NCI-H2227 (cell line): ENCODE measurements around the gene PTPRN2.
A peak's percentile ranks its signal among the peaks of the same experiment; 100 is the strongest.

Source experiments
- DNase-seq: peaks from one replicate; lab custom pipeline; 2025; ENCODE audit not compliant: unreplicated experiment; lab: John Stamatoyannopoulos, UW

Gene PTPRN2

DNA sequence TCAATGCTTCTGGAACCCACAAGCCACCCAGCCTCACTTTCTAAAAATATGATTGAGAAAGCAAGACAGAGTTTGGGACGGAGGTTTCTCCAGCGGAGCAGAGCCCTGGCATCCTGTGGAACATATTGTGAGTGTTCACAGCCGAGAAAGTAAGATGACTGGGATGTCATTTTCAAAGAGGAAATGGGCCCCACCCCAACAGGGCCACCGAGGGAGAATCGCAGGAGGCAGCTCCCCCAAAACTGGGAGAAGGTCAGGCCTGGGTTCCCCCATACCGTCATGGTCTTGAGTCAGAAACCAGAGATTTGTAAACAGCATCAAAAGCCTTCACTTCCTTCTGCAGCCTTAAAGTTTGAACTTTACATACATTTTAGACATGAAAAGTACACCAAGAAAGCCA is 560.0 kb downstream of the PTPRN2 start:
- DNase-seq, result no peak

GRCh38 chr7:158026636-158027265 is 560.9 kb downstream of the PTPRN2 start:
- DNase-seq, result no peak

GRCh38 chr7:158025686-158026600 is 561.7 kb downstream of the PTPRN2 start:
- no peak for DNase-seq

GRCh38 chr7:158024881-158025280 is 562.7 kb downstream of the PTPRN2 start:
- DNase-seq, result no peak

DNA sequence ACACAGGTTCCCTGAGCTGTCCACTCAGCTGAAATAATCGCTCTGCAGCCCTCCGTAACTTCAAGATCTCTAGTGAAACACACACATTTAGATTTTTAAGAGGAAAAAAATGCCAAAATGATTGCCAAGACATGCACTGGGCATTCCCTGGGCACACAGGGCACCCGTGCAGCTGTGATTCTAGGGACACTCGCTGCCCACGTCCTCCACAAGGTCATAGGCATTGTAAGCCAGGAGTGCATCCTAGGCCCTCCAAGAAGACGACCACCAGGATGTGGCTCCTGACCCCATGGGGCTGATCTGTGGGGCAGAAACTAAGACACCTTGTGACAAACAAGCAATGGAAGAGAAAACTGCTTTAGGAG is 563.3 kb downstream of the PTPRN2 start:
- DNase-seq, result no peak

DNA sequence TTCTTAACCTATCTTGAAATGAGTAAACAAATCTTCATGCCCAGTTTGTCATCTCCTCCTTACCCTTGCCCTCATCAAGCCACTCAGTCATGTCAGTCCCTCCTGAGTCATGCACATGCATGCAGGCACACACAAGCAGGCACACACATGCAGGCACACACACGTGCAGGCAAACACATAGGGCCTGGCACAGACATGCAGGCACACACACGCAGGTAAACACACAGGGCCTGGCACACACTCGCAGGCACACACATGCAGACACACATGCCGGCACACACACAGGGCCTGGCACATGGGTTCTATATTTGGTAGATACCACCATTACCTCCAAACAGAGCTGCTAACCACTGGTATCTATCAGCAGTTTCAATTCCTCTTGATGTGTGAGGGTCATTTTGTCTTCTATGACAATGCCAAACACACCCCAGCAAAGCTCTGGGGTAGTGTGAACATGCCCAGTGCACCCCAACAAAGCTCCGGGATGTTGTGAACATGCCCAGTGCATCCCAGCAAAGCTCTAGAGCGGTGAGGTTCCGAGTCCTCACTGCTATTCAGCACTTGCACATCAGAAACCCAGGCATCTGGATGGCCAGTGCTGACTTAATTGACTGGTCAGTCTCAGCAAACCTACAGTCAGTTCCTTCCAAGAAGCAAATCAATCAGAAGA is 563.8 kb downstream of the PTPRN2 start:
- DNase-seq, result no peak

DNA sequence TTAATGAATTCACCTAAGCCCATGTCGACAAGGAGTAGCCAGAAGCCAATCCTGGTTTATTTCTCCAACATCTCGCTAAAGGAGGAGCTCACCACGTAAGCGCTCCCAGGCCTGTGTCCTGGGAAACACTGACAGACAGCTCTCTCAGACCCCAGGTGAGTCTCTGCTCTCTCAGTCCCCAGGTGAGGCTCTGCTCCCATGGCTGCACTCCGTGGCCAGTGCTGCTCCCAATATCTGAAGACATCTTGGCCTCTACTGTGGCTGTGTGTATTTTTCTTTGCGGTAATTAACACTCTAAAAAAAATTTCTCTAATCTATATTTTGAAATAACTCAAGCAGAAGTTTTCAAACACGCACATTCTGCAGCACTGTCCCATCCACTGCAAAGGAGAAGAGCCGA is 564.5 kb downstream of the PTPRN2 start:
- no peak for DNase-seq

- no peak for DNase-seq
These were observed 565.0 kb downstream of the PTPRN2 start for GRCh38 chr7:158022601-158023000.

DNA sequence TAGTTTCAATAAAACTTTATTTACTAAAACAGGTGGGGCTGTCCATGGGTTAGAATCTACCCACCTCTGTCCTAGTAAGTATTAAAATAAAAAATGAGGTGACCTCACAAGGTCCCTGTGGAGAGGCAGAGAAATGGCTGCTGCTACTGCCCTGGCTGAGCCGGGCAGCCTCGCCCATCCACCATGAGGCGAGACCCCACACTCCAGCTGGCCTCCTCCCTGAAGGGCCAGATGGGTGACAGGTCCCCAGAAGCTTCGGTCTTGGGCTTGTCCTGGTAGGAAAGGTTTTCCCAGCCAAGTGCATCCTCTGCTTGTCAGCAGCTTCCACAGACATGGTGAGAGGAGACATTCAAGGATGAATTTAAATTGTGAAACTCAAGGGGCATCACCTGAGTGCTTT is 565.8 kb downstream of the PTPRN2 start:
- DNase-seq, result no peak

GRCh38 chr7:158020706-158021095 is 566.9 kb downstream of the PTPRN2 start:
- no peak for DNase-seq

- DNase-seq, result no peak
These were observed 567.6 kb downstream of the PTPRN2 start for GRCh38 chr7:158019726-158020705.

GRCh38 chr7:158018971-158019645 is 568.5 kb downstream of the PTPRN2 start:
- DNase-seq, result no peak

GRCh38 chr7:158018098-158018762 is 569.4 kb downstream of the PTPRN2 start:
- peak; percentile 19 for DNase-seq

DNA sequence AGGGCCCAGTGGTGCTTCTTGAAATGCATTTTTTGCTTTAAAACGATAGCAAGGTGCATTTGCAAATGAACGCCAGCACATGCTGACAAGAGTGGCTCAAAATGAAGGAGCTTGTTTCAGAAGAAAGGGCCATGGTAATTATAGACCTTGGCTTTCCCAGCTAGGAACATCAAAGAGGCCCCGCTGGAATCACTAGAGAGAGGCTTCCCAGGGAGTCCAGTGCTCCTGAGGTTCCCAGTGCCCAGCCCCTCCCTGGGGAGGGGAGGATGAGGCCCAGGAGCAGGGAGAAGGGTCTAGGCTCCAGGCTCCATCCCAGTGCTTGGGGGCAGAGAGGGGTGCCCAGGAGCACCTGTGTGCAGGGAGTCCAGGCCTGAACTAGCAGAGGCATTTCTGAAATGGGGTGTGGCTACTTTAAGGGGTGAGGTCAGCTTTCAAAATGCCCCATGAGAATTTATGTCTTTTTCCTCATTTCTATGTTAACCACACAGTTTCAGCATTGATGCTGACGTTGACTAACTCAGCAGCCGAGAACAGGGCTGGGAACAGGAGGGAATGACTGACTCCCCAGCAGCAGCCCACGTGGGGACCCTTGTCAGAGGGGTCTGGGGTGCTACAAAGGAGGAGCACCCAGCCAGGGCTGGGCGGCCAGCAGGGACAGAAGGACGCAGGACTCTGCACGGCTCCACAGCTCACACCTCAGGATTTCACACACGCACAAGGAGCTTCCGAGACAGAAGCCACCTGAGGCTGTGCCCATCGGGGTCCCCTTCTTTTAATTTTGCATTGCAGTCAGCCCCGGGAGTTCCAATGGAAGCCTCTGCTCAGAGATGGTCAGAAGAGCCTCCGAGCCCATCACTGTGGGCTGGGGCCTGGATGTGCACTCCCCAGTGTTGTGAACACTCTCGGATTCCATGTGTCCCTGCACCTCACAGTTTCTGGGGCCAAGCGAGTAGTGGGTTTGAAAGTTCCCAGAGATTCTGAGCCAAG is 570.2 kb downstream of the PTPRN2 start:
- DNase-seq, result peak; percentile 88

DNA sequence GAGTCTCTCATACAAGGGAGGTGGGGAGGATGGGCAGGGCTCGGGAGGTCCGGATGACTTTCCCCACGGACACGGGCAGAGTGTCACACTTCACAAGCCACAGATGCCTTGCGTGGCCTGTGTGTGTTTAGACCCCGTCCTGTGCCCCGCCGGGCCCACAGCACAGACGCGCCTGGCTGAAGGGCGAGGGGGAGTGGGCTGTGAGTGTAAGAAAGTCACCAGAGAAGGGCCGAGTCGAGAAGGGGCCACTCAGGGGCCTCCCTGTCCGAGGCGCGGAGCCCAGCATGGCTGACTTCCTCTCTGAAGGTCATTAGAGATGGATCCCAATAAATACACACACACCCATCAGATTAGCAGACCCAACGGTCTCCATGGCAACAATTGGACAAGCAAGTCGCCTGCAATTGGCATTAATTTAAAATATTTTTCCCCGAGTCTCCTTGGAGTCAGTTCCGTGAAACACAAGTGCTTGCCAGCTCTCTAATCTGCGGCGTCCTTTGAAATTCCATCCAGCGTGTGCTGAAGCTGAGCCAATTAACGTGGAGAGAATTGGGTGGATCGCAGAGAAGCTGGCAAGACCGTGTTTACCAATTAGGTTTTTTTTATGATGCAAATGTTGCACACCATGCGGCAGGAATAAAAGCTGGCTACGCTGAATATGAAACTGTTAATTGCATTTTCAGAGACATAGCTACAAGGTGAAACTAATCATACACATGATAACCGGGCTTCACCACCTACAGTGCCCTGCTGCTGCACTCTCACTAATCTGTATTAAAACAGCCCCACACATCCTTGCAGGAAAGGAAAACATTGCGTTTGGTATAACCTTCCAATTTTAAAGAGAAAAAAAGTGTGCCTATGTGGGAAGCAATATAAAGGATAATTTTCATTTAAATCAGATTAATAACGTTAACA is 571.2 kb downstream of the PTPRN2 start:
- peak; percentile 83 for DNase-seq

- peak; percentile 70 for DNase-seq
These were observed 572.0 kb downstream of the PTPRN2 start for GRCh38 chr7:158015403-158016179.

DNA sequence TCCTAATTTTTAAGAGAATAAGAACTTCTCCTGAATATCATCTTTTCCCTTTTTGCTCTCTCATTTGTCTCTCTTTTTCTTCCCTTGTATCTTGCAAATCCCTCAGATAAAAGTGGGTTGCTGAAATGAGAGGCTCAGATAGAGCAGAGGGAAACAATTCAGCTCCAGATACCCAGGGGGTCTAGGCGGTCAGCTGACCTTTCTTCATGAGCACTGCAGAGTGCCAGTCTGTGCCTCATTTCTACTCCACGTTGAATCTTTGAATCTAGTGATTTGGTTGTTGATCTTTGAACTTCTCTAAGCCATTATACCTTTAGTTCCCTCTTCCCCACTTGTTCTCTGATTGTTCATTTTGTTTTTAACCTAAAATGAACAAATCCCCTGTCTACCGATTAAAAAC is 572.6 kb downstream of the PTPRN2 start:
- peak; percentile 71 for DNase-seq
